Activated T-cell treated with anti-CD3 and anti-CD28 coated beads, Interleukin-2, amount 50 U/mL, for 1 hour (primary cell): ENCODE results near the gene EPM2AIP1.
"Not testable (repeated sequence)": the region's sequence is repeated elsewhere in the genome, so short reads cannot be mapped to it uniquely, and the experiment has no call there.

Experiments
- DNase-seq: peaks from one replicate; pipeline ENCODE4 v3.0.0-alpha.2; 2020

EPM2AIP1 gene

GRCh38 chr3:36991923-36992805 is 767 bp downstream of the EPM2AIP1 start:
- DNase-seq = no peak

- DNase-seq = no peak
Observed at GRCh38 chr3:36991147-36991546, 1.8 kb downstream of the EPM2AIP1 start.

- DNase-seq = no peak
Observed at GRCh38 chr3:36989568-36989967, 3.4 kb downstream of the EPM2AIP1 start.

GRCh38 chr3:36989005-36989404 is 3.9 kb downstream of the EPM2AIP1 start:
- no peak for DNase-seq

GRCh38 chr3:36988356-36988755 is 4.6 kb downstream of the EPM2AIP1 start:
- DNase-seq = no peak

GRCh38 chr3:36981006-36981405 is 11.9 kb downstream of the EPM2AIP1 start:
- no peak for DNase-seq

- DNase-seq = no peak
Observed at GRCh38 chr3:36973139-36973538, 19.8 kb downstream of the EPM2AIP1 start.

- DNase-seq = no peak
Observed at GRCh38 chr3:36972163-36972562, 20.8 kb downstream of the EPM2AIP1 start.

GRCh38 chr3:36969540-36970432 is 23.1 kb downstream of the EPM2AIP1 start:
- DNase-seq = no peak

- DNase-seq = no peak
Observed at GRCh38 chr3:36969085-36969484, 23.8 kb downstream of the EPM2AIP1 start.

- no peak for DNase-seq
Observed at GRCh38 chr3:36965440-36965839, 27.5 kb downstream of the EPM2AIP1 start.

GRCh38 chr3:36964817-36965216 is 28.1 kb downstream of the EPM2AIP1 start:
- no peak for DNase-seq

- DNase-seq = no peak
Observed at GRCh38 chr3:36964331-36964730, 28.6 kb downstream of the EPM2AIP1 start.

- DNase-seq = not testable (repeated sequence)
Observed at GRCh38 chr3:36963008-36963407, 29.9 kb downstream of the EPM2AIP1 start.

- DNase-seq = no peak
Observed at GRCh38 chr3:36960502-36960901, 32.4 kb downstream of the EPM2AIP1 start.

- no peak for DNase-seq
Observed at GRCh38 chr3:36959821-36960220, 33.1 kb downstream of the EPM2AIP1 start.

GRCh38 chr3:36957862-36958686 is 34.9 kb downstream of the EPM2AIP1 start:
- no peak for DNase-seq

GRCh38 chr3:36957063-36957462 is 35.9 kb downstream of the EPM2AIP1 start:
- DNase-seq = no peak

- DNase-seq = no peak
Observed at GRCh38 chr3:36956155-36956554, 36.8 kb downstream of the EPM2AIP1 start.

GRCh38 chr3:36954452-36955134 is 38.3 kb downstream of the EPM2AIP1 start:
- DNase-seq = no peak

GRCh38 chr3:36947814-36948213 is 45.1 kb downstream of the EPM2AIP1 start:
- not testable (repeated sequence) for DNase-seq

GRCh38 chr3:36945333-36945980 is 47.5 kb downstream of the EPM2AIP1 start:
- no peak for DNase-seq
